Lower lobe of right lung (tissue), 2 donors: ENCODE results near the gene IFI16. TPM values are rescaled to one million over a fixed set of nuclear protein-coding genes. Genes with fewer than 3 reads are reported as not detected.

Source experiments
- ATAC-seq, 2 donors: fragments of 200-7000 bp; cut with Tn5 transposase; one replicate each; pipeline ENCODE4 v1.9.1; 2020 to 2022; ENCODE audit warnings: mild to moderate bottlenecking in 2 of 2, moderate library complexity in 2 of 2
- DNase-seq: peaks from one replicate; pipeline ENCODE4 v3.0.0-alpha.2; 2020
- H3K27ac ChIP-seq: fragments of 200-600 bp; one replicate; pipeline ENCODE4 v1.8.0; 2022
- H3K27me3 ChIP-seq: fragments of 200-600 bp; one replicate; pipeline ENCODE4 v1.8.0; 2022; ENCODE audit warnings: low read depth
- H3K36me3 ChIP-seq: fragments of 200-600 bp; one replicate; pipeline ENCODE4 v1.8.0; 2022; ENCODE audit warnings: mild to moderate bottlenecking
- H3K4me1 ChIP-seq: fragments of 200-600 bp; one replicate; pipeline ENCODE4 v1.8.0; 2022
- H3K4me3 ChIP-seq: fragments of 200-600 bp; one replicate; pipeline ENCODE4 v1.8.0; 2022; ENCODE audit warnings: mild to moderate bottlenecking
- H3K9me3 ChIP-seq: fragments of 200-600 bp; one replicate; pipeline ENCODE4 v1.8.0; 2022
- CTCF ChIP-seq: fragments of 200-600 bp; IDR thresholded peaks from one replicate; pipeline ENCODE4 v1.8.0; 2022; ENCODE audit warnings: antibody characterized with exemption, mild to moderate bottlenecking
- intact Hi-C: fragments of 100-400 bp; cut with DNase I; formaldehyde crosslinking; loops from one replicate; pipeline ENCODE4 v1.11.0; 2022
- total RNA-seq: library from RNA; stranded (reverse); fragmentation: NEBNext Ultra II Directional; extraction: Animal tissue kit (Norgen Biotek cat#: 25700); gene quantifications from one replicate; pipeline ENCODE4 v1.2.1, GENCODE V29; 2021
- donor health status: DM: no; HTN: yes; CAD: no; lungs with severe emphysema.

The IFI16 gene
- total RNA-seq, 1 donor from 2014 or later = 102 TPM

- intact Hi-C loops = no loop called here
- peak; percentile 58 for DNase-seq
- Histone ChIP-seq H3K27ac (peak overlapping the region; percentile 82), H3K9me3 (no peaks in the 10 kb centered on the region), H3K36me3 (no peaks in the 10 kb centered on the region), H3K4me1 (peaks cover 32% of the 10 kb centered on the region), H3K27me3 (no peaks in the 10 kb centered on the region), H3K4me3 (peak overlapping the region; percentile 51)
- TF ChIP-seq CTCF = peak; percentile 89
- peak; percentile 74 to 82 for ATAC-seq
Observed at GRCh38 chr1:158998781-158999161, 10.9 kb upstream of the IFI16 start.

- no peak for TF ChIP-seq CTCF
- Histone ChIP-seq H3K27ac (peak overlapping the region; percentile 82), H3K4me1 (peaks cover 32% of the 10 kb centered on the region), H3K4me3 (peak overlapping the region; percentile 51), H3K9me3 (no peaks in the 10 kb centered on the region), H3K36me3 (no peaks in the 10 kb centered on the region), H3K27me3 (no peaks in the 10 kb centered on the region)
- ATAC-seq (peak; percentile 83 to 86), DNase-seq (no peak)
- intact Hi-C loops = no loop called here
Observed at GRCh38 chr1:158999316-159000069, 10.2 kb upstream of the IFI16 start.

GRCh38 chr1:159000070-159000409 is 9.7 kb upstream of the IFI16 start:
- ATAC-seq = peak in 1 of 2 donors; percentile 8
- Histone ChIP-seq H3K27me3 (no peaks in the 10 kb centered on the region), H3K36me3 (no peaks in the 10 kb centered on the region), H3K9me3 (no peaks in the 10 kb centered on the region), H3K4me1 (peaks cover 32% of the 10 kb centered on the region), H3K27ac (peak overlapping the region; percentile 82), H3K4me3 (peak overlapping the region; percentile 51)
- intact Hi-C loops = no loop called here
- DNase-seq = no peak
- TF ChIP-seq CTCF = no peak

GRCh38 chr1:159000625-159001024 is 9.1 kb upstream of the IFI16 start:
- Histone ChIP-seq H3K4me1 (peaks cover 38% of the 10 kb centered on the region), H3K4me3 (peak overlapping the region; percentile 51)
- intact Hi-C loops = no loop called here

GRCh38 chr1:159005161-159005560 is 4.5 kb upstream of the IFI16 start:
- intact Hi-C loops = no loop called here
- no peak for TF ChIP-seq CTCF
- no peak for ATAC-seq
- Histone ChIP-seq H3K9me3 (no peaks in the 10 kb centered on the region), H3K4me1 (peaks cover 59% of the 10 kb centered on the region), H3K27me3 (no peaks in the 10 kb centered on the region), H3K4me3 (no peak overlapping the region), H3K27ac (peak overlapping the region; percentile 32), H3K36me3 (no peaks in the 10 kb centered on the region)
- no peak for DNase-seq

More at GRCh38 chr1:159000625-159001024, 9.1 kb upstream of the IFI16 start:
- Histone ChIP-seq H3K27ac (peak overlapping the region; percentile 82), H3K27me3 (no peaks in the 10 kb centered on the region), H3K36me3 (no peaks in the 10 kb centered on the region), H3K9me3 (no peaks in the 10 kb centered on the region)
- DNase-seq (peak; percentile 59), ATAC-seq (peak; percentile 82 to 85)
- TF ChIP-seq CTCF = no peak
